KMS-11 (cell line): ENCODE results near the gene SDK1.

Source experiments
- H2AFZ ChIP-seq: fragments of 200-600 bp; sonication (generic); 2 replicates; pipeline ENCODE4 v1.6.1; 2016; ENCODE audit warnings: antibody characterized with exemption, mixed run types, low read depth
- H3K27ac ChIP-seq: fragments of 200-600 bp; sonication (generic); 2 replicates; pipeline ENCODE4 v1.6.1; 2016; ENCODE audit warnings: mild to moderate bottlenecking, mixed run types
- H3K27me3 ChIP-seq: fragments of 200-600 bp; sonication (generic); 2 replicates; pipeline ENCODE4 v1.6.1; 2017; ENCODE audit warnings: mild to moderate bottlenecking, low read depth, mixed run types, moderate library complexity; ENCODE audit not compliant: insufficient read depth
- H3K36me3 ChIP-seq: fragments of 200-600 bp; sonication (generic); 2 replicates; pipeline ENCODE4 v1.6.1; 2017; ENCODE audit warnings: mild to moderate bottlenecking, mixed run types; ENCODE audit not compliant: insufficient read depth
- H3K4me1 ChIP-seq: fragments of 200-600 bp; sonication (generic); 2 replicates; pipeline ENCODE4 v1.6.1; 2016; ENCODE audit warnings: mild to moderate bottlenecking, low read depth, mixed run types; ENCODE audit not compliant: poor library complexity, severe bottlenecking
- H3K4me2 ChIP-seq: fragments of 200-600 bp; sonication (generic); 2 replicates; pipeline ENCODE4 v1.7.0; 2016; ENCODE audit warnings: mild to moderate bottlenecking, mixed run types
- H3K4me3 ChIP-seq: fragments of 200-600 bp; sonication (generic); IDR thresholded peaks from 2 replicates; pipeline ENCODE4 v1.6.1; 2017; ENCODE audit warnings: low read depth, low read length, mixed read lengths; ENCODE audit not compliant: insufficient read depth
- H3K79me2 ChIP-seq: fragments of 200-600 bp; sonication (generic); 2 replicates; pipeline ENCODE4 v1.6.1; 2016; ENCODE audit warnings: low read depth, mixed run types; ENCODE audit not compliant: insufficient read depth
- H3K9ac ChIP-seq: fragments of 200-600 bp; sonication (generic); 2 replicates; pipeline ENCODE4 v1.6.1; 2016; ENCODE audit warnings: mild to moderate bottlenecking, mixed run types
- H4K20me1 ChIP-seq: fragments of 200-600 bp; sonication (generic); 2 replicates; pipeline ENCODE4 v1.6.1; 2016; ENCODE audit warnings: mild to moderate bottlenecking, mixed run types; ENCODE audit not compliant: insufficient read depth
- CTCF ChIP-seq: fragments of 200-600 bp; sonication (generic); conservative IDR thresholded peaks from 2 replicates; pipeline ENCODE4 v1.6.1; 2017; ENCODE audit warnings: low read depth, mild to moderate bottlenecking, antibody characterized with exemption, low read length, moderate library complexity, mixed read lengths

SDK1 gene

GRCh38 chr7:3332308-3332707 is 31.3 kb downstream of the SDK1 start:
- H3K27me3 ChIP-seq, result no peaks in the 10 kb centered on the region
- H3K36me3 ChIP-seq, result no peaks in the 10 kb centered on the region
- H3K4me1 ChIP-seq, result no peaks in the 10 kb centered on the region
- H3K4me3 ChIP-seq, result no peak overlapping the region
- TF ChIP-seq CTCF, result no peak
- no peaks in the 10 kb centered on the region for H4K20me1 ChIP-seq
- H3K27ac ChIP-seq, result no peak overlapping the region
- no peaks in the 10 kb centered on the region for H3K79me2 ChIP-seq
- H3K9ac ChIP-seq, result no peak overlapping the region
- no peak overlapping the region for H3K4me2 ChIP-seq
- H2AFZ ChIP-seq, result no peak overlapping the region

GRCh38 chr7:3333861-3334260 is 32.8 kb downstream of the SDK1 start:
- Histone ChIP-seq H3K79me2 (no peaks in the 10 kb centered on the region), H3K4me2 (no peak overlapping the region), H3K27me3 (no peaks in the 10 kb centered on the region), H3K27ac (no peak overlapping the region), H3K4me3 (no peak overlapping the region), H2AFZ (no peak overlapping the region), H3K36me3 (no peaks in the 10 kb centered on the region), H4K20me1 (no peaks in the 10 kb centered on the region), H3K4me1 (no peaks in the 10 kb centered on the region), H3K9ac (no peak overlapping the region)
- no peak for TF ChIP-seq CTCF

GRCh38 chr7:3336042-3336665 is 35.1 kb downstream of the SDK1 start:
- Histone ChIP-seq H4K20me1 (no peaks in the 10 kb centered on the region), H3K36me3 (no peaks in the 10 kb centered on the region), H3K79me2 (no peaks in the 10 kb centered on the region), H2AFZ (no peak overlapping the region), H3K27me3 (no peaks in the 10 kb centered on the region), H3K9ac (no peak overlapping the region), H3K4me3 (no peak overlapping the region), H3K4me2 (no peak overlapping the region), H3K4me1 (no peaks in the 10 kb centered on the region), H3K27ac (no peak overlapping the region)
- TF ChIP-seq CTCF, result no peak

GRCh38 chr7:3338161-3338560 is 37.1 kb downstream of the SDK1 start:
- no peaks in the 10 kb centered on the region for H3K27me3 ChIP-seq
- H3K4me2 ChIP-seq, result no peak overlapping the region
- H3K79me2 ChIP-seq, result no peaks in the 10 kb centered on the region
- no peak overlapping the region for H3K27ac ChIP-seq
- no peak overlapping the region for H3K9ac ChIP-seq
- TF ChIP-seq CTCF, result no peak
- H3K4me3 ChIP-seq, result no peak overlapping the region
- H3K36me3 ChIP-seq, result no peaks in the 10 kb centered on the region
- H4K20me1 ChIP-seq, result no peaks in the 10 kb centered on the region
- H3K4me1 ChIP-seq, result no peaks in the 10 kb centered on the region
- no peak overlapping the region for H2AFZ ChIP-seq
